Gastrocnemius medialis (tissue), 4 donors: ENCODE data around the gene FBXW2. TPM values are rescaled to one million over a fixed set of nuclear protein-coding genes. Genes with fewer than 3 reads are reported as not detected.

Experiments used
- ATAC-seq, 2 donors: fragments of 150-250 bp; one replicate each; pipeline ENCODE4 v1.9.1; 2016
- DNase-seq, 2 donors: peaks; one replicate each; pipeline ENCODE4 v3.0.0-alpha.2; 2019
- H3K27ac ChIP-seq, 4 donors: fragments of 200-600 bp; sonication (generic); 1 replicate in 1 of 4; 2 replicates in 3 of 4; pipeline ENCODE4 v1.5.1; 2016 to 2018; ENCODE audit warnings: mild to moderate bottlenecking in 2 of 4, moderate library complexity in 1 of 4
- H3K27me3 ChIP-seq, 3 donors: fragments of 200-600 bp; sonication (generic) in 2 of 3; 1 replicate in 1 of 3; 2 replicates in 2 of 3; pipeline versions ENCODE4 v1.5.1 to v1.6.0; 2016 to 2019; ENCODE audit warnings: mild to moderate bottlenecking in 1 of 3, moderate library complexity in 1 of 3
- H3K36me3 ChIP-seq, 2 donors: fragments of 200-600 bp; sonication (generic) in 1 of 2; one replicate each; pipeline ENCODE4 v1.5.1; 2017 to 2018
- H3K4me1 ChIP-seq, 2 donors: fragments of 200-600 bp; sonication (generic) in 1 of 2; one replicate each; pipeline ENCODE4 v1.5.1; 2016 to 2017; ENCODE audit warnings: mild to moderate bottlenecking in 2 of 2
- H3K4me3 ChIP-seq, 4 donors: fragments of 200-600 bp; sonication (generic) in 3 of 4; 1 replicate in 1 of 4; 2 replicates in 3 of 4; pipeline ENCODE4 v1.5.1; 2016 to 2019; ENCODE audit warnings: mild to moderate bottlenecking in 2 of 4
- H3K9me3 ChIP-seq, 3 donors: fragments of 200-600 bp; sonication (generic) in 2 of 3; 1 replicate in 1 of 3; 2 replicates in 2 of 3; pipeline ENCODE4 v1.5.1; 2016 to 2019
- CTCF ChIP-seq, 5 experiments: fragments of 450-650 bp in 3 of 5; fragments of 200-600 bp in 2 of 5; sonication (generic) in 2 of 5; IDR thresholded peaks in 4 of 5; conservative IDR thresholded peaks in 1 of 5; 1 replicate in 4 of 5; 2 replicates in 1 of 5; pipeline ENCODE4 v1.5.1; 2016 to 2019; ENCODE audit warnings: antibody characterized with exemption in 5 of 5, mild to moderate bottlenecking in 3 of 5, moderate library complexity in 3 of 5
- POLR2A ChIP-seq, 2 donors: fragments of 450-650 bp; IDR thresholded peaks; one replicate each; pipeline ENCODE4 v1.6.1; 2017; ENCODE audit warnings: antibody characterized with exemption in 2 of 2, mild to moderate bottlenecking in 2 of 2, moderate library complexity in 2 of 2
- in situ Hi-C, 4 donors: fragments of 200-750 bp; cut with MboI; loops; one replicate each; pipeline versions ENCODE4 v1.15.0 to v1.8.0; 2017; ENCODE audit warnings: low sequenced_read_pairs in 4 of 4
- intact Hi-C: fragments of 100-400 bp; cut with DNase I; formaldehyde crosslinking; loops from one replicate; pipeline ENCODE4 v1.15.1; 2023; ENCODE audit warnings: low total_unique reads
- total RNA-seq, 4 donors: library from RNA; depleted of rRNA; stranded (reverse); fragments of >200 nt; gene quantifications; one replicate each; pipeline versions ENCODE4 v1.1.0 to v1.2.3, GENCODE V29; 2016

The FBXW2 gene
- total RNA-seq, 4 donors from 2014 or later = 17.0 to 20.0 (median 19.0) TPM

- no peaks in the 10 kb centered on the region for H3K4me1 ChIP-seq
- no peak overlapping the region for H3K27ac ChIP-seq
- intact Hi-C loops = no loop called here
- H3K9me3 ChIP-seq = no peaks in the 10 kb centered on the region
- DNase-seq (no peak), ATAC-seq (no peak)
- TF ChIP-seq CTCF (IDR thresholded peaks at IDR 0.05 in 4 of 5, conservative IDR thresholded peaks at IDR 0.05 in 1 of 5) (no peak), POLR2A (IDR thresholded peaks at IDR 0.05) (no peak)
- no peaks in the 10 kb centered on the region for H3K27me3 ChIP-seq
- in situ Hi-C loops = no loop called here
- no peak overlapping the region for H3K4me3 ChIP-seq
- H3K36me3 ChIP-seq = no peaks in the 10 kb centered on the region
Observed at GRCh38 chr9:120729791-120730241, 63.4 kb downstream of the FBXW2 start.

GRCh38 chr9:120726484-120726883 is 66.7 kb downstream of the FBXW2 start:
- DNase-seq (no peak), ATAC-seq (no peak)
- H3K27ac ChIP-seq = no peak overlapping the region
- H3K36me3 ChIP-seq = no peaks in the 10 kb centered on the region
- in situ Hi-C loops = no loop called here
- H3K9me3 ChIP-seq = no peaks in the 10 kb centered on the region
- TF ChIP-seq POLR2A (IDR thresholded peaks at IDR 0.05) = no peak
- no peak for TF ChIP-seq CTCF (IDR thresholded peaks at IDR 0.05 in 4 of 5, conservative IDR thresholded peaks at IDR 0.05 in 1 of 5)
- H3K4me3 ChIP-seq = no peak overlapping the region
- intact Hi-C loops = no loop called here
- H3K4me1 ChIP-seq = no peaks in the 10 kb centered on the region
- no peaks in the 10 kb centered on the region for H3K27me3 ChIP-seq

- Histone ChIP-seq H3K4me1 (no peaks in the 10 kb centered on the region), H3K27ac (no peak overlapping the region), H3K4me3 (no peak overlapping the region), H3K27me3 (no peaks in the 10 kb centered on the region), H3K9me3 (no peaks in the 10 kb centered on the region), H3K36me3 (no peaks in the 10 kb centered on the region)
- intact Hi-C loops = no loop called here
- no peak for DNase-seq
- in situ Hi-C loops = no loop called here
- TF ChIP-seq POLR2A (IDR thresholded peaks at IDR 0.05) = no peak
- TF ChIP-seq CTCF (IDR thresholded peaks at IDR 0.05 in 4 of 5, conservative IDR thresholded peaks at IDR 0.05 in 1 of 5) = no peak
- ATAC-seq = no peak
Observed at GRCh38 chr9:120725907-120726306, 67.3 kb downstream of the FBXW2 start.

GRCh38 chr9:120724757-120725400 is 68.3 kb downstream of the FBXW2 start:
- TF ChIP-seq POLR2A (IDR thresholded peaks at IDR 0.05) (no peak), CTCF (IDR thresholded peaks at IDR 0.05 in 4 of 5, conservative IDR thresholded peaks at IDR 0.05 in 1 of 5) (no peak)
- no peaks in the 10 kb centered on the region for H3K27me3 ChIP-seq
- in situ Hi-C loops (no loop called here), intact Hi-C loops (no loop called here)
- H3K4me3 ChIP-seq = no peak overlapping the region
- no peak overlapping the region for H3K27ac ChIP-seq
- no peaks in the 10 kb centered on the region for H3K9me3 ChIP-seq
- DNase-seq (no peak), ATAC-seq (no peak)
- no peaks in the 10 kb centered on the region for H3K4me1 ChIP-seq
- H3K36me3 ChIP-seq = no peaks in the 10 kb centered on the region

- no peak overlapping the region for H3K4me3 ChIP-seq
- H3K27me3 ChIP-seq = no peaks in the 10 kb centered on the region
- intact Hi-C loops = no loop called here
- H3K9me3 ChIP-seq = no peaks in the 10 kb centered on the region
- DNase-seq (no peak), ATAC-seq (no peak)
- no peaks in the 10 kb centered on the region for H3K4me1 ChIP-seq
- no peak overlapping the region for H3K27ac ChIP-seq
- no peaks in the 10 kb centered on the region for H3K36me3 ChIP-seq
- TF ChIP-seq POLR2A (IDR thresholded peaks at IDR 0.05) (no peak), CTCF (IDR thresholded peaks at IDR 0.05 in 4 of 5, conservative IDR thresholded peaks at IDR 0.05 in 1 of 5) (no peak)
- in situ Hi-C loops = no loop called here
Observed at GRCh38 chr9:120723565-120723964, 69.7 kb downstream of the FBXW2 start.
